ENCODE data around the gene HTR3D. TPM values are rescaled to one million over a fixed set of nuclear protein-coding genes. Genes with fewer than 3 reads are reported as not detected.
"Not testable (repeated sequence)": the region's sequence is repeated elsewhere in the genome, so short reads cannot be mapped to it uniquely, and the experiment has no call there.

The HTR3D gene
- total and polyA plus RNA-seq, 2 of the 4 experiments (the other 2 are of a cell fraction) = not detected

GRCh38 chr3:184071142-184071541, 39.6 kb downstream of the HTR3D start:
- H3K56ac ChIP-seq (ENCODE audit: extremely low read depth, insufficient read depth, low read length); H3K27me3 ChIP-seq (ENCODE audit: control insufficient read depth, insufficient read depth, low read length); BruUV-seq (replicated peaks); intact Hi-C loops (cut with micrococcal nuclease); H2AFZ ChIP-seq (replicated peaks; ENCODE audit: low read length, poor library complexity); H3K4me2 ChIP-seq (ENCODE audit: low read depth, low read length); H2BK5ac ChIP-seq (ENCODE audit: low read depth, low read length, poor library complexity, severe bottlenecking); H3K23ac ChIP-seq (ENCODE audit: low read depth, low read length); H4K91ac ChIP-seq (ENCODE audit: insufficient read depth, low read depth, low read length); H3K9me3 ChIP-seq (ENCODE audit: control insufficient read depth, insufficient read depth, low read length); H3K4ac ChIP-seq (ENCODE audit: low read depth, low read length); POLR2A ChIA-PET (ENCODE audit: unreplicated experiment); H4K5ac ChIP-seq (ENCODE audit: low read depth, low read length); H3K27ac ChIP-seq (ENCODE audit: insufficient read depth, low read length); dilution Hi-C loops (cut with HindIII; ENCODE audit: low sequenced_read_pairs, unreplicated experiment); in situ Hi-C loops (cut with MboI; ENCODE audit: low sequenced_read_pairs); ATAC-seq (ENCODE audit: low read depth); H4K8ac ChIP-seq (ENCODE audit: low read depth in 2 of 2, low read length in 2 of 2); H3K14ac ChIP-seq (replicated peaks; ENCODE audit: low read depth, low read length); H2BK20ac ChIP-seq (ENCODE audit: low read depth, low read length); H3K4me1 ChIP-seq (ENCODE audit: control insufficient read depth, insufficient read depth, low read length); H3K36me3 ChIP-seq (ENCODE audit: control insufficient read depth, insufficient read depth, low read length); H3K79me1 ChIP-seq (ENCODE audit: low read depth in 1 of 2, low read length in 2 of 2); H2BK120ac ChIP-seq (ENCODE audit: low read depth, low read length); H3K4me3 ChIP-seq (ENCODE audit: insufficient read depth, low read depth, low read length); H3K9me1 ChIP-seq (ENCODE audit: insufficient read depth, low read length); H2BK15ac ChIP-seq (ENCODE audit: low read depth, low read length); H2AK5ac ChIP-seq (ENCODE audit: low read depth, low read length); DNase-seq; H4K20me1 ChIP-seq (ENCODE audit: insufficient read depth, low read length); H3K9ac ChIP-seq (ENCODE audit: low read depth, low read length); H3K18ac ChIP-seq (ENCODE audit: low read depth, low read length); H2AK9ac ChIP-seq (replicated peaks; ENCODE audit: low read depth, low read length, poor library complexity): not testable (repeated sequence)
- no CpG with 5 or more reads among the region's 7 CpGs for WGBS, 2 experiments (ENCODE audit: extremely low coverage in 2 of 2, insufficient read length in 1 of 2)
- CTCF ChIA-PET = interaction anchor here (0.6 kb wide), 1 partner anchor 78 kb away, joined by 4 read pairs; no protein-coding TSS in a partner anchor
